HUES48 (cell line): ENCODE results near the gene ADAM12.
"Not testable (repeated sequence)": the region's sequence is repeated elsewhere in the genome, so short reads cannot be mapped to it uniquely, and the experiment has no call there.

Experiments used
- H3K27ac ChIP-seq: one replicate; pipeline ENCODE4 v1.7.0; 2013; ENCODE audit warnings: low read depth, low read length, inconsistent platforms
- H3K27me3 ChIP-seq: 2 replicates; pipeline ENCODE4 v1.6.1; 2013; ENCODE audit warnings: mild to moderate bottlenecking, low read length; ENCODE audit not compliant: control insufficient read depth, insufficient read depth
- H3K36me3 ChIP-seq: 2 replicates; pipeline ENCODE4 v1.6.1; 2013; ENCODE audit warnings: low read length; ENCODE audit not compliant: control insufficient read depth, insufficient read depth
- H3K4me1 ChIP-seq: 2 replicates; pipeline ENCODE4 v1.6.1; 2013; ENCODE audit warnings: mild to moderate bottlenecking, low read length; ENCODE audit not compliant: control insufficient read depth, insufficient read depth
- H3K4me3 ChIP-seq: 2 replicates; pipeline ENCODE4 v1.5.1; 2013; ENCODE audit warnings: mild to moderate bottlenecking, low read depth, low read length
- H3K9ac ChIP-seq: 2 replicates; pipeline ENCODE4 v1.6.1; 2013; ENCODE audit warnings: mild to moderate bottlenecking, low read depth, low read length, moderate library complexity
- H3K9me3 ChIP-seq: 2 replicates; pipeline ENCODE4 v1.6.1; 2013; ENCODE audit warnings: low read length; ENCODE audit not compliant: control insufficient read depth, insufficient read depth

The ADAM12 gene

GRCh38 chr10:126061526-126061925, 326.8 kb downstream of the ADAM12 start:
- H3K27ac ChIP-seq: no peak overlapping the region
- no peaks in the 10 kb centered on the region for H3K9me3 ChIP-seq
- no peaks in the 10 kb centered on the region for H3K27me3 ChIP-seq
- H3K9ac ChIP-seq: no peak overlapping the region
- H3K4me3 ChIP-seq: no peak overlapping the region
- no peaks in the 10 kb centered on the region; the same call in 1 of the 2 replicates for H3K4me1 ChIP-seq
- H3K36me3 ChIP-seq: no peaks in the 10 kb centered on the region

GRCh38 chr10:126060261-126060931, 327.9 kb downstream of the ADAM12 start:
- Histone ChIP-seq H3K4me3 (no peak overlapping the region), H3K9me3 (no peaks in the 10 kb centered on the region), H3K27ac (no peak overlapping the region), H3K27me3 (no peaks in the 10 kb centered on the region), H3K36me3 (no peaks in the 10 kb centered on the region), H3K4me1 (no peaks in the 10 kb centered on the region; the same call in 1 of the 2 replicates), H3K9ac (no peak overlapping the region)

- H3K4me1 ChIP-seq: no peaks in the 10 kb centered on the region; the same call in 1 of the 2 replicates
- H3K27me3 ChIP-seq: no peaks in the 10 kb centered on the region
- no peaks in the 10 kb centered on the region for H3K9me3 ChIP-seq
- H3K36me3 ChIP-seq: no peaks in the 10 kb centered on the region
- no peak overlapping the region for H3K27ac ChIP-seq
- H3K4me3 ChIP-seq: no peak overlapping the region
- no peak overlapping the region for H3K9ac ChIP-seq
Measured at GRCh38 chr10:126059076-126059826, 329.0 kb downstream of the ADAM12 start.

GRCh38 chr10:126058507-126058906, 329.8 kb downstream of the ADAM12 start:
- Histone ChIP-seq H3K9me3 (no peaks in the 10 kb centered on the region), H3K27ac (no peak overlapping the region), H3K4me3 (no peak overlapping the region), H3K9ac (no peak overlapping the region), H3K4me1 (no peaks in the 10 kb centered on the region; the same call in 1 of the 2 replicates), H3K27me3 (no peaks in the 10 kb centered on the region), H3K36me3 (no peaks in the 10 kb centered on the region)

- H3K27me3 ChIP-seq: no peaks in the 10 kb centered on the region
- H3K4me1 ChIP-seq: no peaks in the 10 kb centered on the region; the same call in 1 of the 2 replicates
- no peaks in the 10 kb centered on the region for H3K9me3 ChIP-seq
- no peak overlapping the region for H3K9ac ChIP-seq
- H3K27ac ChIP-seq: no peak overlapping the region
- no peaks in the 10 kb centered on the region for H3K36me3 ChIP-seq
- H3K4me3 ChIP-seq: no peak overlapping the region
Measured at GRCh38 chr10:126058104-126058503, 330.2 kb downstream of the ADAM12 start.

- H3K9me3 ChIP-seq: no peaks in the 10 kb centered on the region
- H3K36me3 ChIP-seq: no peaks in the 10 kb centered on the region
- no peaks in the 10 kb centered on the region for H3K27me3 ChIP-seq
- no peak overlapping the region for H3K9ac ChIP-seq
- no peaks in the 10 kb centered on the region; the same call in 1 of the 2 replicates for H3K4me1 ChIP-seq
- H3K27ac ChIP-seq: no peak overlapping the region
- no peak overlapping the region for H3K4me3 ChIP-seq
Measured at GRCh38 chr10:126057494-126057893, 330.8 kb downstream of the ADAM12 start.

GRCh38 chr10:126054191-126054590, 334.1 kb downstream of the ADAM12 start:
- Histone ChIP-seq H3K9me3 (no peaks in the 10 kb centered on the region), H3K27me3 (no peaks in the 10 kb centered on the region), H3K36me3 (no peaks in the 10 kb centered on the region), H3K27ac (no peak overlapping the region), H3K9ac (no peak overlapping the region), H3K4me1 (no peaks in the 10 kb centered on the region; the same call in 1 of the 2 replicates), H3K4me3 (no peak overlapping the region)

- Histone ChIP-seq H3K9ac (no peak overlapping the region), H3K27ac (no peak overlapping the region), H3K4me1 (no peaks in the 10 kb centered on the region), H3K9me3 (no peaks in the 10 kb centered on the region), H3K27me3 (no peaks in the 10 kb centered on the region), H3K36me3 (no peaks in the 10 kb centered on the region), H3K4me3 (no peak overlapping the region)
Measured at GRCh38 chr10:126052171-126052570, 336.1 kb downstream of the ADAM12 start.

GRCh38 chr10:126049759-126050700, 338.2 kb downstream of the ADAM12 start:
- Histone ChIP-seq H3K27ac (no peak overlapping the region), H3K36me3 (no peaks in the 10 kb centered on the region), H3K4me3 (no peak overlapping the region), H3K9ac (no peak overlapping the region), H3K9me3 (no peaks in the 10 kb centered on the region), H3K4me1 (peaks cover 3% of the 10 kb centered on the region; the same call in 1 of the 2 replicates), H3K27me3 (no peaks in the 10 kb centered on the region)

GRCh38 chr10:126047749-126048148, 340.5 kb downstream of the ADAM12 start:
- H3K27ac ChIP-seq, H3K4me1 ChIP-seq, H3K4me3 ChIP-seq, H3K27me3 ChIP-seq, H3K9me3 ChIP-seq, H3K9ac ChIP-seq, H3K36me3 ChIP-seq: not testable (repeated sequence)
